UCSD-AML1 (cell line): ENCODE results near the gene TTC23.

ENCODE experiments used
- DNase-seq: peaks from one replicate; lab custom pipeline; 2025; ENCODE audit not compliant: unreplicated experiment; lab: John Stamatoyannopoulos, UW

Gene TTC23

GRCh38 chr15:99090011-99090699 is 159.2 kb downstream of the TTC23 start:
- DNase-seq, result no peak

GRCh38 chr15:99087405-99087943 is 161.9 kb downstream of the TTC23 start:
- DNase-seq, result no peak

GRCh38 chr15:99086327-99086667 is 163.1 kb downstream of the TTC23 start:
- DNase-seq, result no peak
